Tibial nerve (tissue), 4 donors: Measurements from ENCODE around the gene HUNK.

Experiments
- EP300 ChIP-seq, 2 donors: sonication (generic); formaldehyde crosslinking; IDR thresholded peaks; one replicate each; pipeline ENCODE4 v1.6.1; 2017; ENCODE audit warnings: antibody characterized with exemption in 2 of 2, mild to moderate bottlenecking in 1 of 2
- POLR2A ChIP-seq, 2 donors: fragments of 450-650 bp; IDR thresholded peaks; one replicate each; pipeline ENCODE4 v1.6.1; 2017; ENCODE audit warnings: antibody characterized with exemption in 2 of 2, mild to moderate bottlenecking in 2 of 2, moderate library complexity in 2 of 2
- TF ChIP-seq, protein P1 (sequence below), 5 experiments: fragments of 200-600 bp in 3 of 5; fragments of 450-650 bp in 2 of 5; sonication (generic) in 3 of 5; IDR thresholded peaks; one replicate each; pipeline ENCODE4 v1.5.1; 2016 to 2019; ENCODE audit warnings: antibody characterized with exemption in 5 of 5, mild to moderate bottlenecking in 3 of 5, moderate library complexity in 2 of 5

- TF ChIP-seq, protein P1, sequence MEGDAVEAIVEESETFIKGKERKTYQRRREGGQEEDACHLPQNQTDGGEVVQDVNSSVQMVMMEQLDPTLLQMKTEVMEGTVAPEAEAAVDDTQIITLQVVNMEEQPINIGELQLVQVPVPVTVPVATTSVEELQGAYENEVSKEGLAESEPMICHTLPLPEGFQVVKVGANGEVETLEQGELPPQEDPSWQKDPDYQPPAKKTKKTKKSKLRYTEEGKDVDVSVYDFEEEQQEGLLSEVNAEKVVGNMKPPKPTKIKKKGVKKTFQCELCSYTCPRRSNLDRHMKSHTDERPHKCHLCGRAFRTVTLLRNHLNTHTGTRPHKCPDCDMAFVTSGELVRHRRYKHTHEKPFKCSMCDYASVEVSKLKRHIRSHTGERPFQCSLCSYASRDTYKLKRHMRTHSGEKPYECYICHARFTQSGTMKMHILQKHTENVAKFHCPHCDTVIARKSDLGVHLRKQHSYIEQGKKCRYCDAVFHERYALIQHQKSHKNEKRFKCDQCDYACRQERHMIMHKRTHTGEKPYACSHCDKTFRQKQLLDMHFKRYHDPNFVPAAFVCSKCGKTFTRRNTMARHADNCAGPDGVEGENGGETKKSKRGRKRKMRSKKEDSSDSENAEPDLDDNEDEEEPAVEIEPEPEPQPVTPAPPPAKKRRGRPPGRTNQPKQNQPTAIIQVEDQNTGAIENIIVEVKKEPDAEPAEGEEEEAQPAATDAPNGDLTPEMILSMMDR (IDR thresholded peaks at IDR 0.05), result no peak
- no peak for TF ChIP-seq POLR2A (IDR thresholded peaks at IDR 0.05)
- TF ChIP-seq EP300 (IDR thresholded peaks at IDR 0.05), result no peak
These were observed 56.7 kb downstream of the HUNK start for GRCh38 chr21:31929548-31929947.
